Epithelial cell of umbilical artery (primary cell): Measurements from ENCODE around the gene FAM131C. TPM values are rescaled to one million over a fixed set of nuclear protein-coding genes. Genes with fewer than 3 reads are reported as not detected.

Experiments used
- total RNA-seq: library from RNA; depleted of rRNA; stranded (reverse); fragments of >200 nt; gene quantifications from 2 replicates; pipeline ENCODE4 v1.2.3, GENCODE V29; 2014

The FAM131C gene, protein sequence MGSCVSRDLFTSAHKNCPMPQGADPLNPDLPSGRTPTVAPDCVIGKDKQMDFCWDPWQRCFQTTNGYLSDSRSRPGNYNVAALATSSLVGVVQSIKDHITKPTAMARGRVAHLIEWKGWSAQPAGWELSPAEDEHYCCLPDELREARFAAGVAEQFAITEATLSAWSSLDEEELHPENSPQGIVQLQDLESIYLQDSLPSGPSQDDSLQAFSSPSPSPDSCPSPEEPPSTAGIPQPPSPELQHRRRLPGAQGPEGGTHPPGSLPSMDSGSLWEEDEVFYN
- total RNA-seq, result not detected in 2 replicates

GRCh38 chr1:16073490-16074119 is at the start of gene FAM131C:
Gene FAM131C (minus strand): TSS chr1:16073651. CDS start chr1:16073442, 209 bp downstream.

DNA sequence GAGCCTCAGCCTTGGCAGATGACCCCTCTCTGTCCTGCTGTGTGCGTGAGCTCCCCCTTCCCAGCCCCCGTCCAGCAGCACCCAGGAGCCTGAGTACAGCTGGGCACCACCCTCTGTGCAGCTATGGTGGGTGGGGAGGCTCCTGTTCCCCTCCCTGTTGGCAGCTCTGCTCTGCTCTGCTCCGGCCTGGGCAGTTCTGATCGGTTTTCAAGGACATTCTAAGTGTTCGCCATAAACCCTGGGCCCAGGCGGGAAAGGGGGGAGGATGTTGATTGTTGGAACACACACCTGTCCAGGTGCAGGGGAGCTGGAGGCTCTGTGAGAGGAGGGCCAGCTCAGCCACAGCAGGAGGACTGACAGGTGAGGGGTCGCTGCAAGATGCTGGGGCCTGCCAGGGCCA is 29.9 kb downstream of the FAM131C start, which contains the start of gene CLCNKB:
Gene CLCNKB (plus strand): TSS at position 262 of the 400 bp plus-strand sequence. CDS start 711 bp downstream, outside the sequence.

DNA sequence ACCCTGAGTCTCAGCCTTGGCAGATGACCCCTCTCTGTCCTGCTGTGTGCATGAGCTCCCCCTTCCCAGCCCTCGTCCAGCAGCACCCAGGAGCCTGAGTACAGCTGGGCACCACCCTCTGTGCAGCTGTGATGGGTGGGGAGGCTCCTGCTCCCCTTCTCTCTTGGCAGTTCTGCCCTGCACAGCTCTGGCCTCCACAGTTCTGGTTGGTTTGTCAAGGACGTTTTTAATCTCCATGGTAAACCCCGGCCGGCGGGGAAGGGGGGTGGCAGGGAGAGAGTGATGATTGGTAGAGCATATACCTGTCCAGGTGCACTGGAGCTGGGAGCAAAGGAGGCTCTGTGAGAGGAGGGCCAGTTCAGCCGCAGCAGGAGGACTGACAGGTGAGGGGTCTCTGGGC is 51.8 kb downstream of the FAM131C start, which contains the start of gene CLCNKA:
Gene CLCNKA (plus strand): TSS at position 356 of the 400 bp plus-strand sequence. CDS start 584 bp downstream, outside the sequence.

DNA sequence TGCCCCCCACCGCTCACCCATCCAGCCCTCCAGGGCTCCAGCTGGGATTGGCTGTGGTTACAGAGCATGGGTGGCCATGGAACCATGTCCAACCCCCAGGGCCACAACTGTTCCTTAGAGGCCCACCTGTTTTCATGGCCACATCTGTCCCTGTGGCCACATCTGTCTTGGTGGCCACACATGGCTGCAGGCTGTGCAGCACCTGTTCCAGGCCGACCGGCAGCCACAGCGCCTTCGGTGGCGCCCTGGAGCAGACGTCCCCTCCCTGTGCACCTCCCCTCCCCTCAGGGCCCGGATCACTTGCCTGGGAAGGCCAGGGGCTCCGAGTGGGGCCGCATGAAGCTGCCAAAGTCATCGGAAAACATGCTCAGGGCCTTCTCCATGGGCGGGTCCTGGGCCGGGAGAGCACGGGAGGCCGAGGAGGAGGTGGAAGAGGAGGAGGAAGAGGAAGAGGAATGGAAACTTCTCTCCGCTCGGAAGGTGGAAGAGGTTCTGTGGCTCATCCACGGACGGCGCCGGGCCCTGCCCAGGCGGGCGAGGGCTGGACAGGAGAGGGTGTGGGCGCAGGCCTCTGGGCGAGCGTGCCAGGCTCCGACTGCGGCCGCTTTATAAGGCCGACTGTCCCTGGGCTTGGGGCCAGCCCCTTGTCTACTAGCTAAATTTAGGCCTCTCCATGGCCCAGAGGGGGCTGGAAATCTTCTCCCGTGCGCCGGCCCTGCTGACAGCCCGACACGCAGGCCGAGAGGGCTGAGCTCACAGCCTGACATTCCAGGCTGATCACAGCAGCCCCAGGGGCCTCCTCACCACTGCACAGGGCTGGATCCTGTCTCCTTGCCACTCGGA is 55.8 kb downstream of the FAM131C start, which contains the start of gene HSPB7:
Gene HSPB7 (minus strand): TSS at position 583 of the 843 bp plus-strand sequence. CDS start 80 bp downstream, at position 503.

Other genes starting within 250 kb of the FAM131C start
- 15.9 and 31.2 TPM in 2 replicates for gene SPEN, start 225.9 kb downstream of the FAM131C start, total RNA-seq
- gene ZBTB17, start 97.5 kb downstream of the FAM131C start, total RNA-seq, result 35.4 and 44.2 TPM in 2 replicates
- not detected in 2 replicates for gene SRARP, start 69.4 kb downstream of the FAM131C start, total RNA-seq
- not detected in 2 replicates for gene HSPB7, start 55.6 kb downstream of the FAM131C start, total RNA-seq
- not detected in 2 replicates for gene CLCNKA, start 51.6 kb downstream of the FAM131C start, total RNA-seq
- not detected in 2 replicates for gene CLCNKB, start 29.9 kb downstream of the FAM131C start, total RNA-seq
- gene EPHA2, start 82.4 kb upstream of the FAM131C start, total RNA-seq, result 90.3 and 108 TPM in 2 replicates
- gene ARHGEF19, start 139.0 kb upstream of the FAM131C start, total RNA-seq, result 2.9 and 3.6 TPM in 2 replicates
- 5.5 and 5.6 TPM in 2 replicates for gene CPLANE2, start 163.5 kb upstream of the FAM131C start, total RNA-seq